ENCODE results near the gene CORO2B. TPM values are rescaled to one million over a fixed set of nuclear protein-coding genes. Genes with fewer than 3 reads are reported as not detected.

CORO2B gene
- total and polyA plus RNA-seq, 2 experiments from 2014 or later: 1.6 to 4.6 TPM

- H3K36me3 ChIP-seq (ENCODE audit: insufficient read depth): no peaks in the 10 kb centered on the region
- peaks cover 8% of the 10 kb centered on the region for H3K27me3 Mint-ChIP-seq (ENCODE audit: insufficient read depth, low read depth, poor library complexity)
- ATAC-seq: no peak
Measured at GRCh38 chr15:68612503-68612902, 33.7 kb downstream of the CORO2B start.

More at GRCh38 chr15:68612503-68612902, 33.7 kb downstream of the CORO2B start:
- Mint-ChIP-seq H3K36me3 (ENCODE audit: low read depth) (no peaks in the 10 kb centered on the region), H3K9me3 (no peaks in the 10 kb centered on the region), H3K4me1 (peaks cover 51% of the 10 kb centered on the region), H3K4me3 (no peak overlapping the region), H3K27ac (no peak overlapping the region)
- no peaks in the 10 kb centered on the region for H4K20me1 ChIP-seq (replicated peaks; ENCODE audit: insufficient read depth)
- 0 out of 2 replicates have a peak, but pooled peaks cover 3% of the 10 kb centered on the region for H3K79me2 ChIP-seq (replicated peaks; ENCODE audit: insufficient read depth)
- no peak overlapping the region for H3K4me3 ChIP-seq
- H3K27ac ChIP-seq (ENCODE audit: low read depth): no peak overlapping the region
- H3K4me2 ChIP-seq: no peak overlapping the region
- no peak overlapping the region for H2AFZ ChIP-seq
- no peaks in the 10 kb centered on the region for H3K9me2 ChIP-seq (ENCODE audit: insufficient read depth)
- H3F3A ChIP-seq (replicated peaks; ENCODE audit: low read depth): no peaks in the 10 kb centered on the region
- peaks cover 36% of the 10 kb centered on the region for H3K4me1 ChIP-seq (ENCODE audit: insufficient read depth)
- no peaks in the 10 kb centered on the region for H3K27me3 ChIP-seq (ENCODE audit: insufficient read depth)
- TF ChIP-seq CREB1 (CRISPR knock-in tag; IDR thresholded peaks at IDR 0.05; ENCODE audit: low read depth) (no peak), JUNB (IDR thresholded peaks at IDR 0.05; ENCODE audit: unreplicated experiment) (no peak), NANOG (IDR thresholded peaks at IDR 0.05; ENCODE audit: borderline replicate concordance) (no peak), ZNF331 (CRISPR knock-in tag; IDR thresholded peaks at IDR 0.05; ENCODE audit: low read depth) (no peak), EZH2 (IDR thresholded peaks at IDR 0.05; ENCODE audit: low read depth, unreplicated experiment) (no peak), EZH2phosphoT487 (IDR thresholded peaks at IDR 0.05; ENCODE audit: unreplicated experiment) (no peak), ZNF462 (CRISPR knock-in tag; IDR thresholded peaks at IDR 0.05) (no peak), ETS1 (IDR thresholded peaks at IDR 0.05) (no peak), POLR2AphosphoS5 (IDR thresholded peaks at IDR 0.05; ENCODE audit: low read depth) (no peak), STAT1 (IDR thresholded peaks at IDR 0.05; ENCODE audit: unreplicated experiment) (no peak), REST (IDR thresholded peaks at IDR 0.05; ENCODE audit: unreplicated experiment) (no peak), CTCF (conservative IDR thresholded peaks at IDR 0.05; ENCODE audit: low read depth in 2 of 2) (no peak), ZNF114 (CRISPR knock-in tag; IDR thresholded peaks at IDR 0.05) (no peak)
- DNase-seq (ENCODE audit: low spot score): no peak

Data from GM23338 (cell line).